Measurements from ENCODE around the gene CDKAL1. TPM values are rescaled to one million over a fixed set of nuclear protein-coding genes. Genes with fewer than 3 reads are reported as not detected.

Gene CDKAL1
- total and polyA plus RNA-seq, 9 of the 15 experiments (the other 6 are each of a cell fraction or from before 2014, with no cell fraction given): 11.2 to 36.3 (median 20.1) TPM

- TF ChIP-seq, protein P1, sequence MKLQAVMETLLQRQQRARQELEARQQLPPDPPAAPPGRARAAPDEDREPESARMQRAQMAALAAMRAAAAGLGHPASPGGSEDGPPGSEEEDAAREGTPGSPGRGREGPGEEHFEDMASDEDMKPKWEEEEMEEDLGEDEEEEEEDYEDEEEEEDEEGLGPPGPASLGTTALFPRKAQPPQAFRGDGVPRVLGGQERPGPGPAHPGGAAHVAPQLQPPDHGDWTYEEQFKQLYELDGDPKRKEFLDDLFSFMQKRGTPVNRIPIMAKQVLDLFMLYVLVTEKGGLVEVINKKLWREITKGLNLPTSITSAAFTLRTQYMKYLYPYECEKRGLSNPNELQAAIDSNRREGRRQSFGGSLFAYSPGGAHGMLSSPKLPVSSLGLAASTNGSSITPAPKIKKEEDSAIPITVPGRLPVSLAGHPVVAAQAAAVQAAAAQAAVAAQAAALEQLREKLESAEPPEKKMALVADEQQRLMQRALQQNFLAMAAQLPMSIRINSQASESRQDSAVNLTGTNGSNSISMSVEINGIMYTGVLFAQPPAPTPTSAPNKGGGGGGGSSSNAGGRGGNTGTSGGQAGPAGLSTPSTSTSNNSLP (IDR thresholded peaks at IDR 0.05; ENCODE audit: borderline replicate concordance, low read depth, low read length): no peak
- TF ChIP-seq ADNP (tag; IDR thresholded peaks at IDR 0.05) (no peak), NCOA4 (IDR thresholded peaks at IDR 0.05; ENCODE audit: partially characterized antibody) (no peak), HMGN3 (IDR thresholded peaks at IDR 0.05; ENCODE audit: borderline replicate concordance, extremely low read depth, insufficient read length, low read depth, low read length) (no peak), ZNF507 (tag; conservative IDR thresholded peaks at IDR 0.05) (no peak), DNMT1 (IDR thresholded peaks at IDR 0.05) (no peak), HSF4 (CRISPR knock-in tag; IDR thresholded peaks at IDR 0.05; ENCODE audit: borderline replicate concordance) (no peak), ZBTB7A (IDR thresholded peaks at IDR 0.05; ENCODE audit: borderline replicate concordance, control insufficient read depth, low read depth, low read length) (no peak), HNRNPLL (IDR thresholded peaks at IDR 0.05; ENCODE audit: low read depth, low read length, poor library complexity, severe bottlenecking) (no peak), HMBOX1 (IDR thresholded peaks at IDR 0.05) (no peak)
Measured at GRCh38 chr6:21182589-21182988, 648.3 kb downstream of the CDKAL1 start (continued).

All from K562 (cell line).